Right lobe of liver (tissue), 4 donors: ENCODE results near the gene PPP1R12A.

ENCODE experiments used
- POLR2A ChIP-seq: fragments of 450-650 bp; IDR thresholded peaks from one replicate; pipeline ENCODE4 v1.6.1; 2017; ENCODE audit warnings: antibody characterized with exemption, mild to moderate bottlenecking
- TF ChIP-seq, protein P1 (sequence below), 4 donors: fragments of 200-600 bp in 3 of 4; fragments of 450-650 bp in 1 of 4; IDR thresholded peaks; one replicate each; pipeline versions ENCODE4 v1.5.1 to v1.8.0; 2016 to 2022; ENCODE audit warnings: antibody characterized with exemption in 4 of 4, mild to moderate bottlenecking in 2 of 4
- donor health status: DM: no; HTN: no; CAD: no.
- donor health status: DM: no; HTN: no; CAD: no.
- donor health status: DM: no; HTN: yes; CAD: no.

DNA sequence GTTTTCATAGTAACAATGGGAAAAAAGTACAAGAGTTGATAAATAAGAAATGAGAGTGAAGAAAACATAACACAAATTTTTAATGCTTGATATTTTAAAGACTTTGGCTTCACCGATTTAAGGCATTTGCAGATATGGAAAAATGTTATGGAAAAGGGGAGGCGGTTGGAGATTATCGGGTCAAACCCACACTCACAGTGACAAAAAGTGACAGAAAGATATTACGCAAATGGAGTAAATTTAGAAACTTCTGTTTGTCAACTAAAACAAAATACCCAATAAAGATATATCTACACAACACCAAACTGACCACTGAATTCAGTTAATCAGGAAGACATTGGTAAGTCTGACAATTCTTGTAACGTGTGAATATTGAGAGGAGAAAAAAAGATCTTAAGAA lies 2.5 kb downstream of the PPP1R12A start:
- TF ChIP-seq, protein P1, sequence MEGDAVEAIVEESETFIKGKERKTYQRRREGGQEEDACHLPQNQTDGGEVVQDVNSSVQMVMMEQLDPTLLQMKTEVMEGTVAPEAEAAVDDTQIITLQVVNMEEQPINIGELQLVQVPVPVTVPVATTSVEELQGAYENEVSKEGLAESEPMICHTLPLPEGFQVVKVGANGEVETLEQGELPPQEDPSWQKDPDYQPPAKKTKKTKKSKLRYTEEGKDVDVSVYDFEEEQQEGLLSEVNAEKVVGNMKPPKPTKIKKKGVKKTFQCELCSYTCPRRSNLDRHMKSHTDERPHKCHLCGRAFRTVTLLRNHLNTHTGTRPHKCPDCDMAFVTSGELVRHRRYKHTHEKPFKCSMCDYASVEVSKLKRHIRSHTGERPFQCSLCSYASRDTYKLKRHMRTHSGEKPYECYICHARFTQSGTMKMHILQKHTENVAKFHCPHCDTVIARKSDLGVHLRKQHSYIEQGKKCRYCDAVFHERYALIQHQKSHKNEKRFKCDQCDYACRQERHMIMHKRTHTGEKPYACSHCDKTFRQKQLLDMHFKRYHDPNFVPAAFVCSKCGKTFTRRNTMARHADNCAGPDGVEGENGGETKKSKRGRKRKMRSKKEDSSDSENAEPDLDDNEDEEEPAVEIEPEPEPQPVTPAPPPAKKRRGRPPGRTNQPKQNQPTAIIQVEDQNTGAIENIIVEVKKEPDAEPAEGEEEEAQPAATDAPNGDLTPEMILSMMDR (IDR thresholded peaks at IDR 0.05), result no peak
- no peak for TF ChIP-seq POLR2A
